Psoas muscle (tissue), 8 donors: ENCODE data around the gene CHD5. TPM values are rescaled to one million over a fixed set of nuclear protein-coding genes. Genes with fewer than 3 reads are reported as not detected.
"Not testable (repeated sequence)": the region's sequence is repeated elsewhere in the genome, so short reads cannot be mapped to it uniquely, and the experiment has no call there.

ENCODE experiments used
- ATAC-seq, 4 donors: fragments of 200-7000 bp; cut with Tn5 transposase; one replicate each; pipeline ENCODE4 v1.9.1; 2020; ENCODE audit warnings: moderate library complexity in 3 of 4, mild to moderate bottlenecking in 2 of 4
- DNase-seq, 2 donors: peaks; one replicate each; pipeline ENCODE4 v3.0.0-alpha.2; 2020
- H3K27ac ChIP-seq: fragments of 200-600 bp; one replicate; pipeline ENCODE4 v1.8.0; 2022
- H3K27me3 ChIP-seq, 3 donors: fragments of 200-600 bp in 1 of 3; one replicate each; pipeline versions ENCODE4 v1.6.1 to v1.8.0; 2013 to 2022; ENCODE audit warnings: low read length in 2 of 3, mild to moderate bottlenecking in 2 of 3, moderate library complexity in 1 of 3; ENCODE audit not compliant: insufficient read depth in 3 of 3
- H3K36me3 ChIP-seq, 2 donors: fragments of 200-600 bp in 1 of 2; one replicate each; pipeline versions ENCODE4 v1.6.1 to v1.8.0; 2013 to 2022; ENCODE audit warnings: low read depth in 1 of 2, mild to moderate bottlenecking in 1 of 2, moderate library complexity in 1 of 2; ENCODE audit not compliant: insufficient read depth in 1 of 2
- H3K4me1 ChIP-seq: fragments of 200-600 bp; one replicate; pipeline ENCODE4 v1.8.0; 2022
- H3K4me3 ChIP-seq: fragments of 200-600 bp; one replicate; pipeline ENCODE4 v1.8.0; 2022; ENCODE audit warnings: mild to moderate bottlenecking
- H3K9me3 ChIP-seq: fragments of 200-600 bp; one replicate; pipeline ENCODE4 v1.8.0; 2022
- CTCF ChIP-seq: fragments of 200-600 bp; IDR thresholded peaks from one replicate; pipeline ENCODE4 v1.8.0; 2022; ENCODE audit warnings: antibody characterized with exemption
- WGBS, 3 donors: extraction: QIAGEN DNeasy Blood & Tissue Kit; methylation state at CpG; one replicate each; pipeline versions ENCODE4 v1.1.6 to v1.1.7; 2013; 5-methylcytosine and 5-hydroxymethylcytosine counted together
- intact Hi-C, 2 donors: fragments of 100-400 bp; cut with DNase I; formaldehyde crosslinking; loops; one replicate each; pipeline versions ENCODE4 v1.11.0 to v1.14.2; 2022
- polyA plus RNA-seq, 3 donors: library from polyadenylated mRNA; stranded (reverse); fragments of 200-250 nt; gene quantifications; one replicate each; pipeline ENCODE4 v1.2.3, GENCODE V29; 2013
- total RNA-seq, 4 donors: library from RNA; stranded (reverse); fragmentation: NEBNext Ultra II Directional in 2 of 4; extraction: Animal tissue kit (Norgen Biotek cat#: 25700) in 2 of 4; gene quantifications; one replicate each; pipeline versions ENCODE4 v1.2.1 to v1.2.4, GENCODE V29; 2021 to 2023
- donor health status: healthy with polysubstance abuse.
- donor health status: DM: no; HTN: no; CAD: no; lungs with moderate emphysema.
- donor health status: Bipolar disorder and iron deficiency.
- donor health status: healthy.
- donor health status: DM: yes; HTN: yes; CAD: no.
- donor health status: DM: no; HTN: no; CAD: no.
- donor health status: DM: no; HTN: no; CAD: no.
- donor health status: DM: yes; HTN: yes; CAD: no.

CHD5 gene
- total and polyA plus RNA-seq, 7 donors = 0.03 to 0.38 (median 0.24) TPM; not detected in 2

GRCh38 chr1:6081901-6082300, 98.2 kb downstream of the CHD5 start:
- H3K9me3 ChIP-seq = no peaks in the 10 kb centered on the region
- ATAC-seq (no peak), DNase-seq (no peak)
- no peaks in the 10 kb centered on the region for H3K4me1 ChIP-seq
- peaks cover 0 to 33% (median 11%) of the 10 kb centered on the region in 3 donors for H3K27me3 ChIP-seq
- H3K27ac ChIP-seq = no peak overlapping the region
- no peaks in the 10 kb centered on the region for H3K36me3 ChIP-seq
- no peak for TF ChIP-seq CTCF
- WGBS, 3 donors = 40 to 61% (median 55%) methylated on average over 12 of the region's 12 CpGs
- intact Hi-C loops = no loop called here
- no peak overlapping the region for H3K4me3 ChIP-seq

GRCh38 chr1:6080469-6080868, 99.7 kb downstream of the CHD5 start:
- intact Hi-C loops = no loop called here
- no peak for TF ChIP-seq CTCF
- 21 to 27% (median 25%) methylated on average over 12 of the region's 12 CpGs for WGBS, 3 donors
- H3K36me3 ChIP-seq = no peaks in the 10 kb centered on the region
- ATAC-seq (no peak), DNase-seq (no peak)
- H3K9me3 ChIP-seq = no peaks in the 10 kb centered on the region
- peaks cover 0 to 32% (median 8%) of the 10 kb centered on the region in 3 donors for H3K27me3 ChIP-seq
- H3K27ac ChIP-seq = no peak overlapping the region
- no peak overlapping the region for H3K4me3 ChIP-seq
- H3K4me1 ChIP-seq = no peaks in the 10 kb centered on the region

- Histone ChIP-seq H3K9me3 (no peaks in the 10 kb centered on the region), H3K4me1 (no peaks in the 10 kb centered on the region), H3K27ac (no peak overlapping the region), H3K27me3 (peaks cover 0 to 14% (median 4%) of the 10 kb centered on the region in 3 donors), H3K4me3 (no peak overlapping the region), H3K36me3 (no peaks in the 10 kb centered on the region)
- WGBS, 3 donors = 94 to 96% (median 95%) methylated on average over 16 of the region's 16 CpGs
- TF ChIP-seq CTCF = no peak
- ATAC-seq = no peak
- no peak for DNase-seq
- intact Hi-C loops = no loop called here
These were observed 102.2 kb downstream of the CHD5 start for GRCh38 chr1:6077919-6078318.

GRCh38 chr1:6077506-6077905, 102.6 kb downstream of the CHD5 start:
- WGBS, 3 donors = 78 to 84% (median 81%) methylated on average over 19 of the region's 19 CpGs
- Histone ChIP-seq H3K4me1 (no peaks in the 10 kb centered on the region), H3K27me3 (peaks cover 0 to 10% (median 5%) of the 10 kb centered on the region in 3 donors), H3K9me3 (no peaks in the 10 kb centered on the region), H3K36me3 (no peaks in the 10 kb centered on the region), H3K4me3 (no peak overlapping the region), H3K27ac (no peak overlapping the region)
- TF ChIP-seq CTCF = no peak
- ATAC-seq (no peak), DNase-seq (no peak)
- intact Hi-C loops = no loop called here

GRCh38 chr1:6077061-6077460, 103.1 kb downstream of the CHD5 start:
- H3K4me1 ChIP-seq, intact Hi-C loops, H3K27ac ChIP-seq, H3K36me3 ChIP-seq, H3K4me3 ChIP-seq, ATAC-seq, DNase-seq, H3K9me3 ChIP-seq, H3K27me3 ChIP-seq: not testable (repeated sequence)
- 88 to 91% (median 89%) methylated on average over 8 of the region's 8 CpGs for WGBS, 3 donors
